Gastroesophageal sphincter (tissue), 4 donors: ENCODE measurements around the gene PARD3B. TPM values are rescaled to one million over a fixed set of nuclear protein-coding genes. Genes with fewer than 3 reads are reported as not detected.

Source experiments
- ATAC-seq: fragments of 150-250 bp; one replicate; pipeline ENCODE4 v1.9.1; 2016; ENCODE audit warnings: mild to moderate bottlenecking, moderate library complexity
- H3K27ac ChIP-seq, 4 donors: fragments of 200-600 bp; sonication (generic) in 3 of 4; 1 replicate in 3 of 4; 2 replicates in 1 of 4; pipeline ENCODE4 v1.5.1; 2016 to 2019
- H3K27me3 ChIP-seq: fragments of 200-600 bp; sonication (generic); one replicate; pipeline ENCODE4 v1.5.1; 2019
- H3K36me3 ChIP-seq, 2 donors: fragments of 200-600 bp; sonication (generic); one replicate each; pipeline ENCODE4 v1.5.1; 2019; ENCODE audit warnings: control low read depth in 1 of 2
- H3K4me1 ChIP-seq, 3 donors: fragments of 200-600 bp; sonication (generic); 1 replicate in 2 of 3; 2 replicates in 1 of 3; pipeline ENCODE4 v1.5.1; 2016 to 2019; ENCODE audit warnings: control low read depth in 2 of 3
- H3K4me3 ChIP-seq, 2 donors: fragments of 200-600 bp; sonication (generic); one replicate each; pipeline ENCODE4 v1.5.1; 2019; ENCODE audit warnings: mild to moderate bottlenecking in 1 of 2, moderate library complexity in 1 of 2
- H3K9me3 ChIP-seq, 3 donors: fragments of 200-600 bp; sonication (generic); one replicate each; pipeline ENCODE4 v1.5.1; 2017 to 2019; ENCODE audit warnings: control low read depth in 2 of 3
- CTCF ChIP-seq, 4 experiments: fragments of 200-600 bp in 2 of 4; fragments of 450-650 bp in 2 of 4; sonication (generic) in 1 of 4; IDR thresholded peaks; one replicate each; pipeline ENCODE4 v1.5.1; 2017 to 2019; ENCODE audit warnings: antibody characterized with exemption in 4 of 4, mild to moderate bottlenecking in 2 of 4, moderate library complexity in 2 of 4
- EP300 ChIP-seq: sonication (generic); formaldehyde crosslinking; IDR thresholded peaks from one replicate; pipeline ENCODE4 v1.6.1; 2017; ENCODE audit warnings: antibody characterized with exemption, mild to moderate bottlenecking
- POLR2A ChIP-seq, 2 donors: fragments of 450-650 bp; IDR thresholded peaks; one replicate each; pipeline ENCODE4 v1.6.1; 2017; ENCODE audit warnings: antibody characterized with exemption in 2 of 2, mild to moderate bottlenecking in 2 of 2, moderate library complexity in 1 of 2
- POLR2AphosphoS5 ChIP-seq: sonication (generic); formaldehyde crosslinking; IDR thresholded peaks from one replicate; pipeline ENCODE4 v1.6.1; 2017; ENCODE audit warnings: antibody characterized with exemption
- WGBS, 2 donors: methylation state at CpG; one replicate each; pipeline ENCODE4 v1.1.5; 2018; ENCODE audit warnings: low coverage in 1 of 2; 5-methylcytosine and 5-hydroxymethylcytosine counted together
- total RNA-seq, 4 donors: library from RNA; depleted of rRNA; stranded (reverse); fragments of >200 nt; gene quantifications; one replicate each; pipeline ENCODE4 v1.1.0, GENCODE V29; 2016

Gene PARD3B
- total RNA-seq, 4 donors from 2014 or later: 29.6 to 42.2 (median 41.0) TPM

DNA sequence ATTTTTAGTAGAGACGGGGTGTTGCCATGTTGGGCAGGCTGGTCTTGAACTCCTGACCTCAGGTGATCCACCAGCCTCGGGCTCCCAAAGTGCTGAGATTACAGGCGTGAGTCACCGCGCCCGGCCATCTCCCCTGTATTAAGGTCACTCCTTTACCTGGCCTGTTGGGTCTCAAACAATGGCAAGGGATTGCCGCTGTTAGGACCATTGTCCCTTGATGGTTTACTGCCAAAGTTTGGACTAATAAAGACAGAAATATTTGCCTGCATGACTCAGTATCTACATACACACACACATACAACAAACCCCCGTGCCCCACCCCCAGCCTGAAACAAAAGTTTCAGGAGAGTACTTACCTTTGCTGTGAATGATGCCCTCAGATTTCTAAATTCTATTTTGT, 16.5 kb downstream of the PARD3B start:
- TF ChIP-seq CTCF (IDR thresholded peaks at IDR 0.05): no peak
- TF ChIP-seq POLR2A (IDR thresholded peaks at IDR 0.05): no peak
- TF ChIP-seq POLR2AphosphoS5: no peak
- TF ChIP-seq EP300: no peak
- no peaks in the 10 kb centered on the region for H3K36me3 ChIP-seq
- ATAC-seq: no peak
- no peaks in the 10 kb centered on the region for H3K9me3 ChIP-seq
- peaks cover 0 to 4% (median 0%) of the 10 kb centered on the region in 3 donors for H3K4me1 ChIP-seq
- 93 to 100% methylated on average over 1 to 2 of the region's 8 CpGs for WGBS, 2 donors
- no peak overlapping the region for H3K27ac ChIP-seq
- no peak overlapping the region for H3K4me3 ChIP-seq
- no peaks in the 10 kb centered on the region for H3K27me3 ChIP-seq

- H3K4me3 ChIP-seq: no peak overlapping the region
- ATAC-seq: no peak
- no peaks in the 10 kb centered on the region for H3K9me3 ChIP-seq
- H3K27me3 ChIP-seq: no peaks in the 10 kb centered on the region
- H3K36me3 ChIP-seq: no peaks in the 10 kb centered on the region
- H3K27ac ChIP-seq: no peak overlapping the region
- 92 to 93% methylated on average over 2 of the region's 2 CpGs for WGBS, 2 donors
- TF ChIP-seq POLR2AphosphoS5 (no peak), CTCF (IDR thresholded peaks at IDR 0.05) (no peak), EP300 (no peak), POLR2A (IDR thresholded peaks at IDR 0.05) (no peak)
- H3K4me1 ChIP-seq: peaks cover 0 to 22% (median 0%) of the 10 kb centered on the region in 3 donors
These were observed 21.2 kb downstream of the PARD3B start for GRCh38 chr2:204566439-204566838.

- no peak for TF ChIP-seq CTCF (IDR thresholded peaks at IDR 0.05)
- no peak for TF ChIP-seq EP300
- no peak for TF ChIP-seq POLR2AphosphoS5
- no peak for TF ChIP-seq POLR2A (IDR thresholded peaks at IDR 0.05)
- Histone ChIP-seq H3K9me3 (no peaks in the 10 kb centered on the region), H3K4me1 (peaks cover 0 to 44% (median 0%) of the 10 kb centered on the region in 3 donors), H3K27me3 (no peaks in the 10 kb centered on the region), H3K27ac (no peak overlapping the region), H3K36me3 (no peaks in the 10 kb centered on the region), H3K4me3 (no peak overlapping the region)
- 82 to 100% methylated on average over 1 of the region's 1 CpG for whole genome bisulfite sequencing, 2 donors
- no peak for ATAC-seq
These were observed 25.1 kb downstream of the PARD3B start for GRCh38 chr2:204570421-204570820.

- Histone ChIP-seq H3K27ac (no peak overlapping the region), H3K4me1 (peaks cover 0 to 42% (median 0%) of the 10 kb centered on the region in 3 donors), H3K9me3 (no peaks in the 10 kb centered on the region), H3K27me3 (no peaks in the 10 kb centered on the region), H3K36me3 (no peaks in the 10 kb centered on the region), H3K4me3 (no peak overlapping the region)
- WGBS, 2 donors: 66 to 71% methylated on average over 2 of the region's 2 CpGs
- ATAC-seq: no peak
- TF ChIP-seq POLR2AphosphoS5 (no peak), CTCF (IDR thresholded peaks at IDR 0.05) (no peak), EP300 (no peak), POLR2A (IDR thresholded peaks at IDR 0.05) (no peak)
These were observed 25.8 kb downstream of the PARD3B start for GRCh38 chr2:204571041-204571440.

DNA sequence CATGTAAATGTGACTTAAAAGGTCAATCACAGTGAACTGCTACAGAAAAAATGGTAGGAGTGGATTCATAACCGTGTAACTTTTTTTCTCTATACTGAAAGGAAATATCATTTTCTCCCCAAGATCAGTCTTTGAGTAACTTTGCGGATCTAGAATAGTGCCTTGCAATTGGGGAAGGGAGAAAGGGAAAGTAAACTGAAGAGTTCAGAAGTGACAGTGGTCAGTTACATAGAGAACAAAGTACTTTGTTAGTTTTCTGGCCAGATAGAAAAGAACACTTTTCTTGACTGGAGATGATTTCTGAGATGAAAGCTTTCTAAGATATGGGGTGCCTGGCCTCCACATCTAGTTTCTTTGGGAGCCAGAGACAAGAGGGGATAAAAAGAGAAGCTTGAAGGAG, 26.6 kb downstream of the PARD3B start:
- WGBS, 2 donors: 60 to 93% methylated on average over 1 to 2 of the region's 2 CpGs
- H3K4me1 ChIP-seq: peaks cover 0 to 41% (median 0%) of the 10 kb centered on the region in 3 donors
- H3K9me3 ChIP-seq: no peaks in the 10 kb centered on the region
- no peaks in the 10 kb centered on the region for H3K27me3 ChIP-seq
- H3K4me3 ChIP-seq: no peak overlapping the region
- no peak overlapping the region for H3K27ac ChIP-seq
- no peaks in the 10 kb centered on the region for H3K36me3 ChIP-seq
- no peak for ATAC-seq
- TF ChIP-seq POLR2AphosphoS5 (no peak), EP300 (no peak), CTCF (IDR thresholded peaks at IDR 0.05) (no peak), POLR2A (IDR thresholded peaks at IDR 0.05) (no peak)
